Lower leg skin (tissue), 3 donors: ENCODE measurements around the gene OVCA2.

Source experiments
- CTCF ChIP-seq, 3 donors: fragments of 450-650 bp; IDR thresholded peaks; one replicate each; pipeline ENCODE4 v1.5.1; 2016; ENCODE audit warnings: antibody characterized with exemption in 3 of 3, mild to moderate bottlenecking in 3 of 3, moderate library complexity in 2 of 3
- POLR2A ChIP-seq, 2 donors: fragments of 450-650 bp; IDR thresholded peaks; one replicate each; pipeline ENCODE4 v1.6.1; 2016 to 2017; ENCODE audit warnings: antibody characterized with exemption in 2 of 2, mild to moderate bottlenecking in 1 of 2, moderate library complexity in 1 of 2

GRCh38 chr17:2049333-2050299, 7.8 kb downstream of the OVCA2 start:
- TF ChIP-seq CTCF (IDR thresholded peaks at IDR 0.05) = no peak
- TF ChIP-seq POLR2A (IDR thresholded peaks at IDR 0.05) = no peak
